Common myeloid progenitor, CD34-positive (primary cell): Measurements from ENCODE around the gene TRIML1. TPM values are rescaled to one million over a fixed set of nuclear protein-coding genes. Genes with fewer than 3 reads are reported as not detected.

ENCODE experiments used
- CTCF ChIA-PET: fragments of 350-600 bp; sonication (Branson Sonifier 250); formaldehyde crosslinking; loops from one replicate; lab custom pipeline; 2021; ENCODE audit warnings: antibody characterized with exemption; lab: Charles Lee
- POLR2A ChIA-PET: fragments of 350-600 bp; sonication (Branson Sonifier 250); formaldehyde crosslinking; loops from one replicate; lab custom pipeline; 2021; ENCODE audit warnings: antibody characterized with exemption; lab: Charles Lee
- DNase-seq, 3 donors: peaks; one replicate each; pipeline versions ENCODE4 v3.0.0 to v3.0.0-alpha.2; 2013
- H3K27ac ChIP-seq, 2 experiments: 1 replicate in 1 of 2; 2 replicates in 1 of 2; pipeline ENCODE4 v1.7.0; 2013; ENCODE audit warnings: inconsistent platforms in 2 of 2, low read length in 2 of 2, mild to moderate bottlenecking in 2 of 2, low read depth in 1 of 2, moderate library complexity in 1 of 2; ENCODE audit not compliant: severe bottlenecking in 2 of 2, insufficient read depth in 1 of 2, poor library complexity in 1 of 2
- H3K27me3 ChIP-seq, 5 experiments: replicated peaks in 2 of 5; 1 replicate in 3 of 5; 2 replicates in 2 of 5; pipeline versions ENCODE4 v1.6.1 to v1.7.0; 2013; ENCODE audit warnings: low read length in 4 of 5, mild to moderate bottlenecking in 2 of 5, moderate library complexity in 2 of 5, inconsistent platforms in 1 of 5; ENCODE audit not compliant: insufficient read depth in 5 of 5, control insufficient read depth in 4 of 5
- H3K36me3 ChIP-seq, 4 experiments: 1 replicate in 2 of 4; 2 replicates in 2 of 4; pipeline versions ENCODE4 v1.6.1 to v1.7.0; 2013; ENCODE audit warnings: low read length in 3 of 4, control low read depth in 1 of 4, mild to moderate bottlenecking in 1 of 4; ENCODE audit not compliant: control insufficient read depth in 4 of 4, insufficient read depth in 4 of 4
- H3K4me1 ChIP-seq, 4 experiments: 1 replicate in 3 of 4; 2 replicates in 1 of 4; pipeline versions ENCODE4 v1.6.1 to v1.7.1; 2013; ENCODE audit warnings: low read length in 3 of 4, mild to moderate bottlenecking in 3 of 4, control low read depth in 1 of 4, inconsistent platforms in 1 of 4, moderate library complexity in 1 of 4; ENCODE audit not compliant: control insufficient read depth in 4 of 4, insufficient read depth in 4 of 4; ENCODE audit errors: control extremely low read depth in 1 of 4
- H3K4me3 ChIP-seq, 7 experiments: 1 replicate in 4 of 7; 2 replicates in 3 of 7; pipeline versions ENCODE4 v1.5.1 to v1.7.0; 2013; ENCODE audit warnings: mild to moderate bottlenecking in 7 of 7, low read length in 6 of 7, moderate library complexity in 6 of 7, inconsistent platforms in 2 of 7, low read depth in 2 of 7, control low read depth in 1 of 7; ENCODE audit not compliant: insufficient read depth in 4 of 7, control insufficient read depth in 1 of 7; ENCODE audit errors: extremely low read depth in 1 of 7
- H3K9me3 ChIP-seq, 5 experiments: 1 replicate in 4 of 5; 2 replicates in 1 of 5; pipeline versions ENCODE4 v1.6.1 to v1.7.1; 2013; ENCODE audit warnings: low read length in 4 of 5, mild to moderate bottlenecking in 2 of 5, inconsistent platforms in 1 of 5, low read depth in 1 of 5, moderate library complexity in 1 of 5; ENCODE audit not compliant: control insufficient read depth in 4 of 5, insufficient read depth in 2 of 5; ENCODE audit errors: control extremely low read depth in 1 of 5
- WGBS: methylation state at CpG from one replicate; pipeline ENCODE4 v1.1.5; 2013; ENCODE audit not compliant: insufficient coverage; 5-methylcytosine and 5-hydroxymethylcytosine counted together
- polyA plus RNA-seq: library from polyadenylated mRNA; unstranded; fragments of 120-200 nt; gene quantifications from one replicate; pipeline ENCODE4 v1.2.1, GENCODE V29; 2013

Gene TRIML1, protein sequence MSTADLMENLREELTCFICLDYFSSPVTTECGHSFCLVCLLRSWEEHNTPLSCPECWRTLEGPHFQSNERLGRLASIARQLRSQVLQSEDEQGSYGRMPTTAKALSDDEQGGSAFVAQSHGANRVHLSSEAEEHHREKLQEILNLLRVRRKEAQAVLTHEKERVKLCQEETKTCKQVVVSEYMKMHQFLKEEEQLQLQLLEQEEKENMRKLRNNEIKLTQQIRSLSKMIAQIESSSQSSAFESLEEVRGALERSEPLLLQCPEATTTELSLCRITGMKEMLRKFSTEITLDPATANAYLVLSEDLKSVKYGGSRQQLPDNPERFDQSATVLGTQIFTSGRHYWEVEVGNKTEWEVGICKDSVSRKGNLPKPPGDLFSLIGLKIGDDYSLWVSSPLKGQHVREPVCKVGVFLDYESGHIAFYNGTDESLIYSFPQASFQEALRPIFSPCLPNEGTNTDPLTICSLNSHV
- not detected for polyA plus RNA-seq

DNA sequence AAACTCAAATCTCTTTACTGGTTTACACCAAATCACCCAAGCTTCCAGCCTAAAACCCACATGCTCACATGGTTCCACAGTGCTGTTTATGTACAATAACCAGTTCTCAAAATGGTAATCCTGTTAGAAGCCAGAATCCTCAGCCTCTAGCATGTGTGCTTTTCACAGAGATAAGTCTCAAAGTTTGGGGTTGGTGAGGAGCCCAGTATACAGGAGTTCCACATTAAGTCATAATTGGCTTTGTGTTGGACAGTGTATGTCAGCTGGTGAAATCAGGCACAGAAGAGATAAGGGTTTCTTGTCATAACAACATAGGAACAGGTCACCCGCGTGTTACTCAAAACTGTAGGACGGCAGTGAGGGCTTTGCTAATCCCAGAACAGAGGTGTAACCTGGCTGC, at the start of gene TRIML1:
Gene TRIML1 (plus strand): TSS at position 301 of the 400 bp plus-strand sequence. CDS start 118 bp downstream, outside the sequence.
- ChIA-PET CTCF (interaction anchor here (1.3 kb wide), 1 partner anchor 9 kb away, joined by 3 read pairs; no protein-coding TSS in a partner anchor), POLR2A (no interaction called here)
- no peaks in the 10 kb centered on the region for H3K9me3 ChIP-seq
- H3K4me1 ChIP-seq: no peaks in the 10 kb centered on the region
- H3K27ac ChIP-seq: no peak within 1 kb of the TSS
- H3K27me3 ChIP-seq: no peaks in the 10 kb centered on the region
- no peak for DNase-seq
- H3K36me3 ChIP-seq: no peaks in the 10 kb centered on the region
- H3K4me3 ChIP-seq: no peak within 1 kb of the TSS
- WGBS: 91% methylated on average over 3 of the region's 3 CpGs

DNA sequence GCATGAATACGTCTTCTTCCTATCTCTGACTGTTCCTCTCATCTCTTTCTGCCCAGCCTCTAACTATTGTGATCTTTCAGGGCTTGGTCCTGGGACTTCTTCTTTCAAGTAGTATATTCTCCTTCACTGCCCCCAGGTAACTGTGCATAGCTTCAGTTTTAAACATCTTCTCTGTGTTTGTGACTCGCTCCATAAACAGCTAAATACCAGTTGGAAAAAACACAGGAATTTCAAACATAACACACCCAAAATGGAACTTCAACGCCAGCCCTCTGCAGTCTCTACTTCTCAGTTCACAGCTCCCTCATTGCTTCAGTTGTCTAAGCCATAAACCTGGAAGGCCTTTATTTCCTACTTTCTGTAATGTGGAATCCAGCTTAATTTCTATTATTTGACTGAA, 46.4 kb upstream of the TRIML1 start:
- H3K36me3 ChIP-seq: no peaks in the 10 kb centered on the region
- no peaks in the 10 kb centered on the region for H3K4me1 ChIP-seq
- H3K27ac ChIP-seq: no peak overlapping the region
- WGBS: 96% methylated on average over 3 of the region's 3 CpGs
- no peaks in the 10 kb centered on the region for H3K27me3 ChIP-seq
- ChIA-PET CTCF (no interaction called here), POLR2A (no interaction called here)
- peaks cover 0 to 3% (median 0%) of the 10 kb centered on the region in 5 experiments for H3K9me3 ChIP-seq
- no peak for DNase-seq
- no peak overlapping the region for H3K4me3 ChIP-seq

DNA sequence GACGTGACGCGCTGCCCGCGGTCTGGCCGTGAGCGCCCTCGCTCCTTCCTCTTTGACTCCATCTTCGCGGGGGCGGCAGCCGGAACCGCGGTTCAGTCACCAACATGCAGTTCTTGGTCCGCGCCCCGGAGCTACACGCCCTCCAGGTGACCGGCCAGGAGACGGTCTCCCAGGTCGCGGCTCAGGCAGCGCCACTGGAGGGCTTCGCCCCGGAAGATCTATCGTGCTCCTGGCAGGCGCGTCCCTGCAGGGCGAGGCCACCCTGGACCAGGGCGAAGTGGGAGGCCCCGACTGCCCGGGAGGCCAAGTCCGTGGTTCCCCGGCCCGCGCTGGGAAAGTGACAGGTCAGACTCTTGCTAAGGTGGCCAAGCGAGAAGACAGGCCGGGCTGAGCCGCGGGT, 32.8 kb upstream of the TRIML1 start:
- 97% methylated on average over 36 of the region's 40 CpGs for WGBS
- H3K27ac ChIP-seq: no peak overlapping the region
- H3K36me3 ChIP-seq: no peaks in the 10 kb centered on the region
- H3K9me3 ChIP-seq: peaks cover 0 to 2% (median 0%) of the 10 kb centered on the region in 5 experiments
- no peaks in the 10 kb centered on the region for H3K27me3 ChIP-seq
- DNase-seq: no peak
- CTCF ChIA-PET: no interaction called here
- H3K4me3 ChIP-seq: no peak overlapping the region
- no peaks in the 10 kb centered on the region for H3K4me1 ChIP-seq
- POLR2A ChIA-PET: no interaction called here

DNA sequence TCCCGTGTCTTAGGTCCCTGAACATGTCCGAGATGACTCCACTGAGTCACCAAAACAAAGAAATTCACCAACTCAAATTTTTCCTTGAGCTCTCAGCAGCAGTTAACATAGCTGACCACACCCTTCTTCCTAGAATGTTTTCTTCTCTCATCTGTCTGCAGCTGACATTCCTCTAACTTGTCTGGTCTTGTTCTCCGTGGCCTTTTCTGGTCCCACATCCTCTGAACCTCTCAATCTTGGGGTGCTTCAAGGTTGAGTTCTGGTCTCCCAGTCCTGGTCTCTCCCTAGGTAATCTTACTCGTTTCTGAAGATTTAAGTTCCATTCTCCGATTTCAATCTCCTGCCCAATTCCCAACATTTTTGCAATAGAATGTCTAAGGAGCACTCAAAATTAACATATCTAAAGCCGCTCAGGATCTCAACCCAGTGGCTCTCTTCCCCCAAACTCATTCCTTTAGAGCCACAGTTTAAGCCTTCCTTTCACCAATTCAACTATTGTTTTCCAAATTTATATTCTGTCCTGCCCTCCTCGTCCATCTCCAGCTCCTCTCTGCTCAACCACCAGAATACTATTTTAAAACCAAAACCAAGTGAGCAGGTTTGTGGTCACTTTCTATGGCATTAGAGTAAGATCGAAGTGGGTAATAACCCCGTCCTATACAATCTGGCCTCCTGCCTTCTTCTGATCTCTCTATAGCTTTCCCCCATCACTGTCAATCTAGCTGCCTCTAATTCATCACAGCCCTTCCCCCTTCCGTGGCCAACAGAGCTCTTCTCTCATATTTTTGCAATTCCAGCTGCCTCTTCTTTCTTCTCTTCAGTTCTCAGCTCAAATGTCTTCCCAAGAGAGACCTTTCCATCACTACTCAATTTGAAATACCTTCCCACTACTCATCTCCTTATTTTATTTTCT, 31.1 kb upstream of the TRIML1 start:
- no peaks in the 10 kb centered on the region for H3K27me3 ChIP-seq
- H3K9me3 ChIP-seq: peaks cover 0 to 2% (median 0%) of the 10 kb centered on the region in 5 experiments
- no peaks in the 10 kb centered on the region for H3K4me1 ChIP-seq
- no peak for DNase-seq
- WGBS: 38% methylated on average over 10 of the region's 10 CpGs
- no peak overlapping the region for H3K4me3 ChIP-seq
- no peaks in the 10 kb centered on the region for H3K36me3 ChIP-seq
- POLR2A ChIA-PET: interaction anchor here (0.6 kb wide), 1 partner anchor 1892 kb away, joined by 3 read pairs; no protein-coding TSS in a partner anchor
- H3K27ac ChIP-seq: no peak overlapping the region
- CTCF ChIA-PET: no interaction called here

DNA sequence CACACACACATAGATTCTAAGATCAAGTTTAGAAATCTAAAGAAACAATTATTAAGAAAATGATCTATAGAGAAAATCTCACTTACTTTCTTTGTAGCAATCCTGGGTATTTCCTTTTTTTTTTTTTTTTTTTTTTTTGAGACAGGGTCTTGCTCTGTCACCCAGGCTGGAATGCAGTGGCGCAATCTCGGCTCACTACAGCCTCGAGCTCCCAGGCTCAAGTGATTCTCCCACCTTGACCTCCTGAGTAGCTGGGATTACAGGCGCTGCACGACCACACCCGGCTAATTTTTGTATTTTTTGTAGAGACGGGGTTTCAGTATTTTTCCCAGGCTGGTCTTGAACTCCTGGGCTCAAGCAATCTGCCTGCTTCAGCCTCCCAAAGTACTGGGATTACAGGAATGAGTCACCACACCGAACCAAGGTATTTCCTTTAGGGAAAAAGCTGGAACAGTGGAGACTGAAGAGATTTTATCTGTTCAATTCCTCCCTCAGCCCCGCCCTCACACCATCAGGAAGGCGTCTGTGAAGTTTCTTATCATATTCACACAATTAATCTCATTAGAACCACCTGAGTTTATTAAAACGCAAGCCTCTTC, 30.0 kb upstream of the TRIML1 start, which contains the start of gene TRIML2:
Gene TRIML2 (minus strand): TSS at position 447 of the 599 bp plus-strand sequence. CDS start 4,235 bp downstream, outside the sequence.
- DNase-seq: no peak
- POLR2A ChIA-PET: interaction anchor here (0.6 kb wide), 1 partner anchor 1891 kb away, joined by 3 read pairs; no protein-coding TSS in a partner anchor
- Histone ChIP-seq H3K27ac (no peak within 1 kb of the TSS), H3K27me3 (no peaks in the 10 kb centered on the region), H3K36me3 (no peaks in the 10 kb centered on the region), H3K9me3 (peaks cover 0 to 2% (median 0%) of the 10 kb centered on the region in 5 experiments), H3K4me3 (no peak within 1 kb of the TSS), H3K4me1 (no peaks in the 10 kb centered on the region)
- 45% methylated on average over 11 of the region's 11 CpGs for WGBS
- CTCF ChIA-PET: no interaction called here

DNA sequence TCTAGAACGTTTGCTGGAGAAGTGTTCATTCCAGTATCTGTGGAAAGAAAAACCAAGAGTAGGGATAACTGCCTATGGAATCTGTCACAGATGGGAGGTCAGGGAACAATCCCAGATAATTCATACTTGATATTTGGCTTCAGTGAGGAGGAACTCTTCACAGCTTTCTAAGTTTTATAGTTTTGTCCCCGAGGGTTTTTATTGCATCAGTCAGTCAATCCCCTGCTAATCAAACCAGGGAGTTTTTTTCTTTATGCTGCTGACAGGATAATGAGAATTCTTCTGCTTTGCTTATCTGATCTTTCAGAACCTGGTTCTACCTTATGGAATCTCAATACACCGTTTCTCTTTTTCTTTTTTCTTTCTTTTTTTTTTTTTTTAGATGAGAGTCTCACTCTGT, 29.2 kb upstream of the TRIML1 start:
- Histone ChIP-seq H3K27ac (no peak overlapping the region), H3K9me3 (peaks cover 0 to 2% (median 0%) of the 10 kb centered on the region in 5 experiments), H3K4me3 (no peak overlapping the region), H3K4me1 (no peaks in the 10 kb centered on the region), H3K27me3 (no peaks in the 10 kb centered on the region), H3K36me3 (no peaks in the 10 kb centered on the region)
- 83% methylated on average over 2 of the region's 3 CpGs for WGBS
- no peak for DNase-seq
- ChIA-PET POLR2A (no interaction called here), CTCF (no interaction called here)
